ENCODE measurements around the gene HK1. TPM values are rescaled to one million over a fixed set of nuclear protein-coding genes. Genes with fewer than 3 reads are reported as not detected.

The HK1 gene
- total and polyA plus RNA-seq, 2 of the 4 experiments (the other 2 are of a cell fraction), result 53.7 to 90.5 TPM

DNA sequence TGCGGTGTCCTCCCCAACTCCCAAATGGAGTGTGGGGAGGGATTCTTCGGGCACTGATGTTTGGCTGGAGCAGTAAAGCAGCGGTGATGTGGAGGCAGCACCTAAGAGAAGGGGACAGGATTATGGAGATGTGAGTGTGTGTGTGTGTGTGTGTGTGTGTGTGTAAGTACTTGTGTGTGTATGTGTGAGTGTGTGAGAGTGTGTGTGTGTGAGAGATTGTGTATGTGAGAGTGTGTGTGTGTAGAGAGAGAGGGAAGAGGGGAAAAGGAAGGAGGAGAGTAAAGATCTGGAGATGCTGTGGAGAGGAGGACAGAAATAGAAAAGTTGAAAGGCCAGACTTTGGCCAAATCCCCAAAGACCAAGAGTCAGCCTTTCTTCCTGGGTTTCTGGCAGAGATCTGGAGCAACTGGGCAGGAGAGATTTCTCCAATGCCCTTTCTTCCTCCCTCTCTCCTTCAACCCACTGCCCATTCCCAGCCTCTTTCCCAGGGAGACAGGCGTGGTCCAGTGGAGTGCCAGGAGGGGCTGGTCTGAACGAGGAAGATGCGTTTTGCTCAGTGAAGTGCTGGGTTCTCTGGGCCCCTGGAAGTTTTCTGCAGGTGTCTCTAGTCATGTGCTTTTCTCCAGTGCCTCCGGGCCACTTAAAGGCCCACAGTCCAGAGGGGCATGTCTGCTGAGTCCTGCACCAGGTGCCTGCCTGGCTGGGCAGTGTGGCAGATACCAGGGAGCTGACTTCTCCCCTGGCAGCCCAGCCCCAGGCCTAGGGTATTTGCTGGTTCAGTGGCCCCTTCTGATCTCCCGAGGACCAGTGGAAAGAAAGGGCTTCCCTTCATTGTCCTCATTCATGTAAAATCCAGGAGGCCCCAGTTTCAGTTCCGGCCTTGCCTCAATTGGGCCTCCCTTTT is 60.5 kb downstream of the HK1 start:
- CTCF ChIA-PET, result no interaction called here
- Histone ChIP-seq H3K27me3 (ENCODE audit: control insufficient read depth, insufficient read depth, low read length) (no peaks in the 10 kb centered on the region), H3K9me3 (ENCODE audit: control insufficient read depth, insufficient read depth, low read length) (no peaks in the 10 kb centered on the region), H2BK5ac (ENCODE audit: low read depth, low read length, poor library complexity, severe bottlenecking) (peak overlapping the region; percentile 52), H2AK5ac (ENCODE audit: low read depth, low read length) (peak overlapping the region; percentile 86), H3K4me1 (ENCODE audit: control insufficient read depth, insufficient read depth, low read length) (peaks cover 24% of the 10 kb centered on the region), H3K4ac (ENCODE audit: low read depth, low read length) (peak overlapping the region; percentile 68), H2AK9ac (replicated peaks; ENCODE audit: low read depth, low read length, poor library complexity) (peak overlapping the region; percentile 81), H3K4me2 (ENCODE audit: low read depth, low read length) (no peak overlapping the region), H2AFZ (replicated peaks; ENCODE audit: low read length, poor library complexity) (peak overlapping the region; percentile 14), H3K9ac (ENCODE audit: low read depth, low read length) (no peak overlapping the region), H4K8ac (ENCODE audit: low read depth in 2 of 2, low read length in 2 of 2) (peak overlapping the region; percentile 1 to 50; a peak in 2 of 4 replicates), H3K14ac (replicated peaks; ENCODE audit: low read depth, low read length) (peak overlapping the region; percentile 34), H3K27ac (ENCODE audit: insufficient read depth, low read length) (0 out of 2 replicates have a peak overlapping the region, but pooled peaks have one; percentile 1), H3K4me3 (ENCODE audit: insufficient read depth, low read depth, low read length) (no peak overlapping the region), H2BK120ac (ENCODE audit: low read depth, low read length) (peak overlapping the region; percentile 54), H3K79me1 (ENCODE audit: low read depth in 1 of 2, low read length in 2 of 2) (peaks cover 46 to 89% of the 10 kb centered on the region in 2 experiments), H3K56ac (ENCODE audit: extremely low read depth, insufficient read depth, low read length) (no peak overlapping the region), H2BK15ac (ENCODE audit: low read depth, low read length) (peak overlapping the region; percentile 81; the same call in 1 of the 3 replicates), H4K20me1 (ENCODE audit: insufficient read depth, low read length) (peaks cover 83% of the 10 kb centered on the region), H4K91ac (ENCODE audit: insufficient read depth, low read depth, low read length) (peak overlapping the region; percentile 13; the same call in 1 of the 2 replicates), H2BK20ac (ENCODE audit: low read depth, low read length) (peak overlapping the region; percentile 20; the same call in 1 of the 2 replicates), H3K23ac (ENCODE audit: low read depth, low read length) (peak overlapping the region; percentile 23; the same call in 1 of the 2 replicates), H3K36me3 (ENCODE audit: control insufficient read depth, insufficient read depth, low read length) (0 out of 2 replicates have a peak, but pooled peaks cover 3% of the 10 kb centered on the region), H4K5ac (ENCODE audit: low read depth, low read length) (no peak overlapping the region), H3K9me1 (ENCODE audit: insufficient read depth, low read length) (peaks cover 45% of the 10 kb centered on the region), H3K18ac (ENCODE audit: low read depth, low read length) (no peak overlapping the region)
- 100% methylated on average over 2 of the region's 9 CpGs; no CpG with 5 or more reads in 1 of the 2 experiments for WGBS, 2 experiments (ENCODE audit: extremely low coverage in 2 of 2, insufficient read length in 1 of 2)
- intact Hi-C loops (cut with micrococcal nuclease) (no loop called here), dilution Hi-C loops (cut with HindIII; ENCODE audit: low sequenced_read_pairs, unreplicated experiment) (no loop called here), in situ Hi-C loops (cut with MboI; ENCODE audit: low sequenced_read_pairs) (no loop called here)
- DNase-seq (no peak), ATAC-seq (ENCODE audit: low read depth) (no peak)
- BruUV-seq (replicated peaks), result no TSS peak
- TF ChIP-seq SMC3 (IDR thresholded peaks at IDR 0.05; ENCODE audit: low read depth, low read length) (no peak), RAD21 (IDR thresholded peaks at IDR 0.05; ENCODE audit: low read length) (no peak), NFE2L2 (IDR thresholded peaks at IDR 0.05; ENCODE audit: low read depth, low read length) (no peak), RCOR1 (IDR thresholded peaks at IDR 0.05; ENCODE audit: insufficient replicate concordance, low read length) (no peak), FOS (IDR thresholded peaks at IDR 0.05; ENCODE audit: low read depth, low read length) (no peak), BHLHE40 (IDR thresholded peaks at IDR 0.05; ENCODE audit: low read depth, low read length) (no peak), CHD1 (IDR thresholded peaks at IDR 0.05; ENCODE audit: low read depth, low read length) (no peak)
- TF ChIP-seq, protein P1, sequence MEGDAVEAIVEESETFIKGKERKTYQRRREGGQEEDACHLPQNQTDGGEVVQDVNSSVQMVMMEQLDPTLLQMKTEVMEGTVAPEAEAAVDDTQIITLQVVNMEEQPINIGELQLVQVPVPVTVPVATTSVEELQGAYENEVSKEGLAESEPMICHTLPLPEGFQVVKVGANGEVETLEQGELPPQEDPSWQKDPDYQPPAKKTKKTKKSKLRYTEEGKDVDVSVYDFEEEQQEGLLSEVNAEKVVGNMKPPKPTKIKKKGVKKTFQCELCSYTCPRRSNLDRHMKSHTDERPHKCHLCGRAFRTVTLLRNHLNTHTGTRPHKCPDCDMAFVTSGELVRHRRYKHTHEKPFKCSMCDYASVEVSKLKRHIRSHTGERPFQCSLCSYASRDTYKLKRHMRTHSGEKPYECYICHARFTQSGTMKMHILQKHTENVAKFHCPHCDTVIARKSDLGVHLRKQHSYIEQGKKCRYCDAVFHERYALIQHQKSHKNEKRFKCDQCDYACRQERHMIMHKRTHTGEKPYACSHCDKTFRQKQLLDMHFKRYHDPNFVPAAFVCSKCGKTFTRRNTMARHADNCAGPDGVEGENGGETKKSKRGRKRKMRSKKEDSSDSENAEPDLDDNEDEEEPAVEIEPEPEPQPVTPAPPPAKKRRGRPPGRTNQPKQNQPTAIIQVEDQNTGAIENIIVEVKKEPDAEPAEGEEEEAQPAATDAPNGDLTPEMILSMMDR (conservative IDR thresholded peaks at IDR 0.05; ENCODE audit: low read depth, low read length), result no peak
- POLR2A ChIA-PET (ENCODE audit: unreplicated experiment), result no interaction called here
